HepG2 (cell line): ENCODE results near the gene B4GALT3. TPM values are rescaled to one million over a fixed set of nuclear protein-coding genes. Genes with fewer than 3 reads are reported as not detected.

Experiments
- ERF ChIP-seq: IDR thresholded peaks from 2 replicates; pipeline ENCODE4 v1.6.1; 2018; ENCODE audit warnings: missing biosample characterization, missing genetic modification reagents
- GATAD1 ChIP-seq: IDR thresholded peaks from 2 replicates; pipeline ENCODE4 v1.6.1; 2016; ENCODE audit warnings: missing genetic modification reagents, missing compliant biosample characterization
- GTF2F1 ChIP-seq: fragments of 150-350 bp; IDR thresholded peaks from 2 replicates; pipeline ENCODE4 v1.6.1; 2014; ENCODE audit warnings: low read length
- NAIF1 ChIP-seq: sonication (generic); formaldehyde crosslinking; IDR thresholded peaks from 2 replicates; pipeline ENCODE4 v1.5.0; 2020; ENCODE audit warnings: mild to moderate bottlenecking, missing genetic modification reagents, borderline replicate concordance
- NFE2L1 ChIP-seq: sonication (generic); formaldehyde crosslinking; IDR thresholded peaks from 2 replicates; pipeline ENCODE4 v1.4.0; 2020; ENCODE audit warnings: missing genetic modification reagents, mild to moderate bottlenecking, borderline replicate concordance
- NFYC ChIP-seq: IDR thresholded peaks from 2 replicates; pipeline ENCODE4 v1.6.1; 2016; ENCODE audit warnings: missing genetic modification reagents, missing compliant biosample characterization
- POGK ChIP-seq: sonication (generic); formaldehyde crosslinking; conservative IDR thresholded peaks from 2 replicates; pipeline ENCODE4 v1.8.0; 2022; ENCODE audit warnings: mild to moderate bottlenecking, moderate library complexity, missing genetic modification reagents
- RBFOX2 ChIP-seq: fragments of 200-400 bp; formaldehyde crosslinking; IDR thresholded peaks from 2 replicates; pipeline ENCODE4 v1.6.1; 2017; ENCODE audit warnings: low read depth, mild to moderate bottlenecking, low read length
- RERE ChIP-seq: IDR thresholded peaks from 2 replicates; pipeline ENCODE4 v1.6.1; 2016; ENCODE audit warnings: low read depth, missing genetic modification reagents, missing compliant biosample characterization
- SNAPC5 ChIP-seq: sonication (generic); formaldehyde crosslinking; IDR thresholded peaks from 2 replicates; pipeline ENCODE4 v1.8.1; 2023; ENCODE audit warnings: mild to moderate bottlenecking, missing genetic modification reagents, borderline replicate concordance
- THAP11 ChIP-seq: IDR thresholded peaks from 2 replicates; pipeline ENCODE4 v1.6.1; 2016; ENCODE audit warnings: missing biosample characterization, missing genetic modification reagents
- ZFP36L1 ChIP-seq: sonication (generic); formaldehyde crosslinking; IDR thresholded peaks from 2 replicates; pipeline ENCODE4 v1.8.0; 2022; ENCODE audit warnings: mild to moderate bottlenecking, missing genetic modification reagents, moderate library complexity
- ZKSCAN8 ChIP-seq: IDR thresholded peaks from 2 replicates; pipeline ENCODE4 v1.6.1; 2016; ENCODE audit warnings: borderline replicate concordance, missing genetic modification reagents, missing compliant biosample characterization
- ZNF3 ChIP-seq: IDR thresholded peaks from 2 replicates; pipeline ENCODE4 v1.7.0; 2017; ENCODE audit warnings: inconsistent platforms
- ZNF335 ChIP-seq: sonication (generic); formaldehyde crosslinking; IDR thresholded peaks from 2 replicates; pipeline ENCODE4 v1.4.0; 2020; ENCODE audit warnings: missing genetic modification reagents
- ZNF350 ChIP-seq: sonication (generic); formaldehyde crosslinking; IDR thresholded peaks from 2 replicates; pipeline ENCODE4 v1.4.0; 2020; ENCODE audit warnings: mild to moderate bottlenecking, low read depth, missing genetic modification reagents, borderline replicate concordance
- ZNF558 ChIP-seq: sonication (generic); formaldehyde crosslinking; IDR thresholded peaks from 2 replicates; pipeline ENCODE4 v1.9.0; 2022; ENCODE audit warnings: mild to moderate bottlenecking, missing genetic modification reagents, borderline replicate concordance
- ZNF576 ChIP-seq: sonication (generic); formaldehyde crosslinking; IDR thresholded peaks from 2 replicates; pipeline ENCODE4 v1.4.0; 2020; ENCODE audit warnings: mild to moderate bottlenecking, missing genetic modification reagents
- ZNF709 ChIP-seq: sonication (generic); formaldehyde crosslinking; IDR thresholded peaks from 2 replicates; pipeline ENCODE4 v1.5.0; 2020; ENCODE audit warnings: mild to moderate bottlenecking, missing genetic modification reagents
- ZNF775 ChIP-seq: sonication (generic); formaldehyde crosslinking; IDR thresholded peaks from 2 replicates; pipeline ENCODE4 v1.4.0; 2020; ENCODE audit warnings: missing genetic modification reagents, mild to moderate bottlenecking, moderate library complexity, borderline replicate concordance
- polyA plus RNA-seq, 8 experiments: library from polyadenylated mRNA; depleted of rRNA in 3 of 8; stranded (reverse) in 7 of 8; unstranded in 1 of 8; fragments of >200 nt; fragmentation: Illumina TruSeq in 4 of 8; extraction: Trizol in 4 of 8; gene quantifications; 2 replicates each; pipeline versions ENCODE4 v1.2.1 to v1.2.3, GENCODE V29; 2011 to 2016; ENCODE audit warnings: low read depth in 4 of 8, missing spikeins in 1 of 8, mixed read lengths in 1 of 8; ENCODE audit not compliant: insufficient read depth in 1 of 8
- total RNA-seq, 5 experiments: library from RNA; depleted of rRNA; stranded (reverse); fragments of >200 nt; fragmentation: Illumina TruSeq; extraction: Trizol; gene quantifications; 2 replicates each; pipeline ENCODE4 v1.2.3, GENCODE V29; 2016; ENCODE audit warnings: low read depth in 1 of 5
- TF ChIP-seq, protein P1 (sequence below): IDR thresholded peaks from 2 replicates; pipeline ENCODE4 v1.6.1; 2012; ENCODE audit warnings: inconsistent platforms

B4GALT3 gene
- total and polyA plus RNA-seq, 2 of the 13 experiments (the other 11 are each of a cell fraction or from before 2014, with no cell fraction given), result 35.6 to 40.4 TPM

GRCh38 chr1:161153682-161154337 is 23.5 kb downstream of the B4GALT3 start, which contains the start of gene UFC1 (continued):
- TF ChIP-seq RERE (no peak), ZNF3 (CRISPR knock-in tag) (no peak), ERF (CRISPR knock-in tag) (0 out of 2 replicates have a peak, but pooled peaks have one; percentile 62), ZNF576 (CRISPR knock-in tag) (no peak), NFE2L1 (CRISPR knock-in tag) (no peak), ZKSCAN8 (CRISPR knock-in tag) (peak; percentile 31; the same call in 1 of the 2 replicates), ZNF350 (CRISPR knock-in tag) (peak; percentile 83; the same call in 1 of the 2 replicates), RBFOX2 (peak; percentile 69), ZNF709 (CRISPR knock-in tag) (peak; percentile 73), GTF2F1 (no peak), NAIF1 (CRISPR knock-in tag) (peak; percentile 79; the same call in 1 of the 2 replicates), SNAPC5 (CRISPR knock-in tag) (0 out of 2 replicates have a peak, but pooled peaks have one; percentile 56), NFYC (CRISPR knock-in tag) (peak; percentile 18; the same call in 1 of the 2 replicates), ZFP36L1 (CRISPR knock-in tag) (0 out of 2 replicates have a peak, but pooled peaks have one; percentile 43), ZNF775 (CRISPR knock-in tag) (no peak), THAP11 (CRISPR knock-in tag) (peak; percentile 87), ZNF335 (CRISPR knock-in tag) (peak; percentile 64; the same call in 1 of the 2 replicates), GATAD1 (CRISPR knock-in tag) (peak; percentile 84), ZNF558 (CRISPR knock-in tag) (peak; percentile 68; the same call in 1 of the 2 replicates), POGK (peak; percentile 75)
- TF ChIP-seq, protein P1, sequence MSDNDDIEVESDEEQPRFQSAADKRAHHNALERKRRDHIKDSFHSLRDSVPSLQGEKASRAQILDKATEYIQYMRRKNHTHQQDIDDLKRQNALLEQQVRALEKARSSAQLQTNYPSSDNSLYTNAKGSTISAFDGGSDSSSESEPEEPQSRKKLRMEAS, result peak; percentile 81
